HUES6 (cell line): ENCODE measurements around the gene LRIG2.
A peak's percentile ranks its signal among the peaks of the same experiment; 100 is the strongest.
"Not testable (repeated sequence)": the region's sequence is repeated elsewhere in the genome, so short reads cannot be mapped to it uniquely, and the experiment has no call there.

Experiments used
- H3K27ac ChIP-seq: 2 replicates; pipeline ENCODE4 v1.7.0; 2013; ENCODE audit warnings: low read depth, mild to moderate bottlenecking, low read length, inconsistent platforms
- H3K27me3 ChIP-seq: 2 replicates; pipeline ENCODE4 v1.6.1; 2013; ENCODE audit warnings: low read length; ENCODE audit not compliant: control insufficient read depth, insufficient read depth
- H3K36me3 ChIP-seq: 2 replicates; pipeline ENCODE4 v1.6.1; 2013; ENCODE audit warnings: low read length; ENCODE audit not compliant: control insufficient read depth, insufficient read depth
- H3K4me1 ChIP-seq: 2 replicates; pipeline ENCODE4 v1.6.1; 2013; ENCODE audit warnings: low read length; ENCODE audit not compliant: control insufficient read depth, insufficient read depth
- H3K4me3 ChIP-seq: 2 replicates; pipeline ENCODE4 v1.5.1; 2013; ENCODE audit warnings: low read depth, low read length
- H3K9ac ChIP-seq: one replicate; pipeline ENCODE4 v1.6.1; 2013; ENCODE audit warnings: mild to moderate bottlenecking, low read length
- H3K9me3 ChIP-seq: 2 replicates; pipeline ENCODE4 v1.6.1; 2013; ENCODE audit warnings: low read depth, low read length; ENCODE audit not compliant: control insufficient read depth, insufficient read depth

Gene LRIG2

GRCh38 chr1:113063456-113063855, 9.5 kb upstream of the LRIG2 start:
- H3K36me3 ChIP-seq, H3K27ac ChIP-seq, H3K9ac ChIP-seq, H3K27me3 ChIP-seq, H3K4me1 ChIP-seq, H3K4me3 ChIP-seq: not testable (repeated sequence)
- peaks cover 12% of the 10 kb centered on the region for H3K9me3 ChIP-seq

GRCh38 chr1:113072141-113072756, 749 bp upstream of the LRIG2 start:
- Histone ChIP-seq H3K27me3 (no peaks in the 10 kb centered on the region), H3K9me3 (0 out of 2 replicates have a peak, but pooled peaks cover 3% of the 10 kb centered on the region), H3K4me3 (peak overlapping the region; percentile 94), H3K4me1 (peaks cover 14% of the 10 kb centered on the region), H3K27ac (peak overlapping the region; percentile 48), H3K36me3 (peaks cover 9% of the 10 kb centered on the region), H3K9ac (peak overlapping the region; percentile 65)

GRCh38 chr1:113073479-113073950, 517 bp downstream of the LRIG2 start:
- Histone ChIP-seq H3K9me3 (no peaks in the 10 kb centered on the region), H3K9ac (peak overlapping the region; percentile 94), H3K27ac (peak overlapping the region; percentile 91), H3K27me3 (no peaks in the 10 kb centered on the region), H3K4me1 (peaks cover 14% of the 10 kb centered on the region), H3K4me3 (peak overlapping the region; percentile 94), H3K36me3 (peaks cover 18% of the 10 kb centered on the region)

GRCh38 chr1:113074237-113074636, 1.2 kb downstream of the LRIG2 start:
- H3K9me3 ChIP-seq: no peaks in the 10 kb centered on the region
- peak overlapping the region; percentile 94 for H3K4me3 ChIP-seq
- H3K27me3 ChIP-seq: no peaks in the 10 kb centered on the region
- H3K4me1 ChIP-seq: peaks cover 14% of the 10 kb centered on the region
- H3K9ac ChIP-seq: peak overlapping the region; percentile 94
- H3K27ac ChIP-seq: no peak overlapping the region
- peaks cover 24% of the 10 kb centered on the region for H3K36me3 ChIP-seq

- not testable (repeated sequence) for H3K9ac ChIP-seq, H3K4me3 ChIP-seq, H3K4me1 ChIP-seq, H3K9me3 ChIP-seq, H3K27me3 ChIP-seq, H3K27ac ChIP-seq
- peaks cover 36% of the 10 kb centered on the region for H3K36me3 ChIP-seq
These were observed 5.0 kb downstream of the LRIG2 start for GRCh38 chr1:113077978-113078377.

GRCh38 chr1:113086541-113086940, 13.5 kb downstream of the LRIG2 start:
- H3K4me3 ChIP-seq: no peak overlapping the region
- no peaks in the 10 kb centered on the region for H3K27me3 ChIP-seq
- H3K36me3 ChIP-seq: peaks cover 16% of the 10 kb centered on the region
- no peak overlapping the region for H3K9ac ChIP-seq
- H3K9me3 ChIP-seq: peaks cover 2% of the 10 kb centered on the region; the same call in 1 of the 2 replicates
- no peaks in the 10 kb centered on the region for H3K4me1 ChIP-seq
- H3K27ac ChIP-seq: no peak overlapping the region

- H3K4me1 ChIP-seq: no peaks in the 10 kb centered on the region
- no peaks in the 10 kb centered on the region for H3K9me3 ChIP-seq
- H3K27me3 ChIP-seq: no peaks in the 10 kb centered on the region
- no peak overlapping the region for H3K27ac ChIP-seq
- peaks cover 33% of the 10 kb centered on the region for H3K36me3 ChIP-seq
- H3K9ac ChIP-seq: no peak overlapping the region
- H3K4me3 ChIP-seq: no peak overlapping the region
These were observed 16.0 kb downstream of the LRIG2 start for GRCh38 chr1:113088972-113089371.

- no peaks in the 10 kb centered on the region for H3K9me3 ChIP-seq
- H3K4me3 ChIP-seq: no peak overlapping the region
- no peaks in the 10 kb centered on the region for H3K27me3 ChIP-seq
- no peaks in the 10 kb centered on the region for H3K4me1 ChIP-seq
- H3K27ac ChIP-seq: no peak overlapping the region
- no peak overlapping the region for H3K9ac ChIP-seq
- peaks cover 36% of the 10 kb centered on the region for H3K36me3 ChIP-seq
These were observed 17.1 kb downstream of the LRIG2 start for GRCh38 chr1:113090051-113090450.

GRCh38 chr1:113091988-113092594, 19.1 kb downstream of the LRIG2 start:
- Histone ChIP-seq H3K9me3 (no peaks in the 10 kb centered on the region), H3K4me3 (no peak overlapping the region), H3K4me1 (no peaks in the 10 kb centered on the region), H3K36me3 (peaks cover 48% of the 10 kb centered on the region), H3K9ac (no peak overlapping the region), H3K27me3 (no peaks in the 10 kb centered on the region), H3K27ac (no peak overlapping the region)

GRCh38 chr1:113094506-113094905, 21.5 kb downstream of the LRIG2 start:
- Histone ChIP-seq H3K27me3 (no peaks in the 10 kb centered on the region), H3K9me3 (no peaks in the 10 kb centered on the region), H3K36me3 (peaks cover 72% of the 10 kb centered on the region), H3K27ac (no peak overlapping the region), H3K4me1 (no peaks in the 10 kb centered on the region), H3K4me3 (no peak overlapping the region), H3K9ac (no peak overlapping the region)

GRCh38 chr1:113095790-113096455, 22.9 kb downstream of the LRIG2 start:
- Histone ChIP-seq H3K9ac (no peak overlapping the region), H3K4me1 (no peaks in the 10 kb centered on the region), H3K36me3 (peaks cover 85% of the 10 kb centered on the region), H3K27me3 (no peaks in the 10 kb centered on the region), H3K9me3 (no peaks in the 10 kb centered on the region), H3K4me3 (no peak overlapping the region), H3K27ac (no peak overlapping the region)
